Measurements from ENCODE around the gene FRAT1. TPM values are rescaled to one million over a fixed set of nuclear protein-coding genes. Genes with fewer than 3 reads are reported as not detected.
A peak's percentile ranks its signal among the peaks of the same experiment; 100 is the strongest.

The FRAT1 gene
- total and polyA plus RNA-seq, 2 of the 13 experiments (the other 11 are each of a cell fraction or from before 2014, with no cell fraction given), result 1.7 to 2.3 TPM

DNA sequence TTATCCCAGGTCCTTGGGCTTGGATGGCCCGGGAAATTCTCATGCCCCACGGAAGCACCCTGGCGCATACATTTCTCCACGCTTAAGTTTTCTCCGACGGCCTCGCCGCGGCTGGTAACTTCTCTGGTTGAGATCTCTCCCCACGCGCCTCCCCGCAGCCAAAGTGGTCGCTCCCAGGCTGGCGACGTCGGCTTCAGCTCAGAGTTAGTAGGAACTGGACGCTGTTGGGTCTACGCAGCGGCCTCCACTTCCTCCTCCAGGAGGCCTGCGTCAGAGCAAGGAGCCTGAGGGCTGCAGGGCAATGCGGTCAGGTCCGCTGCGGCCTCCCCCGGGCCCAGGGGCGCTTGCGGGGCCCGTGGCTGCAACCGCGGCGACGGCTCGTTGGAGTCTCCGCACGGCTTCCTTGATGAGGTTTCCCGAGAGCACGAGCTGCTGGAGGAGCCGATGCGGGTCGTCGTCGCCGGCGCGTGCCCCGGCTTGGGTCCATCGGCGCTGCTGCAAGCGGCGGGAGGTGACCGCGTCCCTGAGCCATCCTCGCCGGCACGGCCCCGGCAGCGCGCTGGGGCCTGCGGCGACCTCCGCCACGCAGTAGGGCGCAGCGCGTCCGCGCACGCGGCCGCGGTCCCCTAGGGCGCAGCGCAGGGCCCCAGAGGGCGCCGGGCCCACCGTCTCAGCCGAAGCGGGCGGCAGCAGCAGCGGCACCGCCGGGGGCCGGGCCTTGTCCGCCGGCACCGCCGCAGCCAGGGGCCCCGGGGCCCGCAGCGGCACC, 14.7 kb downstream of the FRAT1 start (continued):
- TF ChIP-seq E2F5 (CRISPR knock-in tag; conservative IDR thresholded peaks at IDR 0.05) (no peak; the same call in 1 of the 2 replicates), ZNF691 (CRISPR knock-in tag; IDR thresholded peaks at IDR 0.05; ENCODE audit: borderline replicate concordance, low read depth) (no peak), SIX4 (CRISPR knock-in tag; IDR thresholded peaks at IDR 0.05) (no peak), ZBTB21 (CRISPR knock-in tag; IDR thresholded peaks at IDR 0.05) (no peak), TEF (CRISPR knock-in tag; IDR thresholded peaks at IDR 0.05) (no peak), RERE (CRISPR knock-in tag; IDR thresholded peaks at IDR 0.05; ENCODE audit: low read depth) (no peak), MXD3 (CRISPR knock-in tag; IDR thresholded peaks at IDR 0.05) (no peak), ZNF577 (CRISPR knock-in tag; IDR thresholded peaks at IDR 0.05; ENCODE audit: borderline replicate concordance, low read depth) (no peak), ZNF33B (CRISPR knock-in tag; IDR thresholded peaks at IDR 0.05) (no peak), SATB2 (CRISPR knock-in tag; IDR thresholded peaks at IDR 0.05) (no peak), ATF7-NPFF (CRISPR knock-in tag; IDR thresholded peaks at IDR 0.05; ENCODE audit: low read depth) (no peak), ATF4 (CRISPR knock-in tag; IDR thresholded peaks at IDR 0.05) (no peak), CHCHD3 (CRISPR knock-in tag; IDR thresholded peaks at IDR 0.05) (no peak; the same call in 1 of the 2 replicates), SPEN (CRISPR knock-in tag; IDR thresholded peaks at IDR 0.05; ENCODE audit: low read depth) (0 out of 2 replicates have a peak, but pooled peaks have one; percentile 19)
- TF ChIP-seq, protein P1, sequence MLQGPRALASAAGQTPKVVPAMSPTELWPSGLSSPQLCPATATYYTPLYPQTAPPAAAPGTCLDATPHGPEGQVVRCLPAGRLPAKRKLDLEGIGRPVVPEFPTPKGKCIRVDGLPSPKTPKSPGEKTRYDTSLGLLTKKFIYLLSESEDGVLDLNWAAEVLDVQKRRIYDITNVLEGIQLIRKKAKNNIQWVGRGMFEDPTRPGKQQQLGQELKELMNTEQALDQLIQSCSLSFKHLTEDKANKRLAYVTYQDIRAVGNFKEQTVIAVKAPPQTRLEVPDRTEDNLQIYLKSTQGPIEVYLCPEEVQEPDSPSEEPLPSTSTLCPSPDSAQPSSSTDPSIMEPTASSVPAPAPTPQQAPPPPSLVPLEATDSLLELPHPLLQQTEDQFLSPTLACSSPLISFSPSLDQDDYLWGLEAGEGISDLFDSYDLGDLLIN (CRISPR knock-in tag; IDR thresholded peaks at IDR 0.05; ENCODE audit: borderline replicate concordance), result no peak

Data from HepG2 (cell line).